ENCODE data around the gene EPHB2. TPM values are rescaled to one million over a fixed set of nuclear protein-coding genes. Genes with fewer than 3 reads are reported as not detected.

Gene EPHB2
- polyA plus RNA-seq, 6 donors from 2014 or later: 0.08 TPM; not detected in 5

DNA sequence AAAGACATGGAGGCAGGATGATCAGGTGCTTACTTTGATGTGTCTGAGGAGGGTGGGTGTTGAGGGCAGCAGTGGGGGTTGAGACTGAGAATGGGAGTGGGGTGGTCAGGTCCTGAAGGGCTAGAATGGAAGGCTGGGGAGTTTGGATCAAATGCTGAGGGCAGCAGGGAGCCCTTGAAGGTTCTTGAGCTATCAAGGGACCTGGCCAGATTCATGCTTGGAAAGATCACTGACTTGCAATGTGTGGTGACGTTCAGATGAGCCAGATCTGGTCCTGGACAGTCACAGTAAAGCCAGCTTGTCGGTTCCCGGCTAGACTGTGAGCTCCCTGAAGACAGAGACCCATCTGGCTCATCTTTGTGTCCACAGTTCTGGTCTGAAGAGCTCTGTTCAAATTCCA, 3.8 kb downstream of the EPHB2 start:
- Mint-ChIP-seq H3K4me3 (no peak overlapping the region), H3K36me3 (no peaks in the 10 kb centered on the region), H3K4me1 (peaks cover 0 to 11% (median 0%) of the 10 kb centered on the region in 3 donors), H3K27me3 (peaks cover 45 to 65% (median 50%) of the 10 kb centered on the region in 3 donors), H3K9me3 (no peaks in the 10 kb centered on the region), H3K27ac (no peak overlapping the region)
- DNase-seq: no peak
- no peak for ATAC-seq (ENCODE audit: low read depth in 2 of 2)

DNA sequence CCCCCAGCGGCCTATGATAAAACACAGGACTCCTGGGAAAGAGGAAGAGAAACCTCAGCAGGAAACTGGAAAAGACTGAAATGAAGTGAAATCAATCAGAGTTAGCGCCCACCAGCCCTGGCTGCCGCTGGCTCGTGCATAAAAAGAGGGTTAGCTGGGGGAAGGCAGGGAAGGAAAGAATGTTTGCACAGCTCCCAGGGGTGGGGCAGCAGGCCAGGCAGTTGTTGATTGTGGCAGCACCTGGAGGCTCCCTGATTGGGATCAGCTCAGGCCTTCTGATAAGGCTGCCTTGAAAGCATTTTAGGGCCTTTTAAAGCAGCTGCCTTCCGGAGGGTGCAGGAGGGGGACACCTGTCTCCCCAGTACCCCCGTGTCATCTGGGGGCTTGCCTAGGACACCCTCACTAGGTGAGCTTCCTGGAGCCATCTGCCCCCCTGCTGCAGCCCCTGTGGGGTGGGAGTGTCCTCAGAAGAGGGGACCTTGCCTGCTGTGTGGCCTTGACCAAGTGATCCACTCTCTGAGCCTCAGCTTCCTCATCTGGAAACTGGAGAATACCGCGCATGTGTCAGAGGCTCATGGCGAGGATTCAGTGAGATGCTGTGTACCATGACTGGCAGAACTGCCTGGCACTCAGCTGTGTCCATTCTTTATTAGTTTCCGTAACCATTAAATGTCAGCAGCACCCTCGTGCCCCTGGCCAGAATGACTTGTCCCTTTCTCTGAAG, 6.6 kb downstream of the EPHB2 start:
- Mint-ChIP-seq H3K4me1 (peaks cover 0 to 3% (median 0%) of the 10 kb centered on the region in 3 donors), H3K27me3 (peaks cover 34 to 54% (median 39%) of the 10 kb centered on the region in 3 donors), H3K36me3 (no peaks in the 10 kb centered on the region), H3K4me3 (no peak overlapping the region), H3K27ac (no peak overlapping the region), H3K9me3 (peaks cover 0 to 2% (median 0%) of the 10 kb centered on the region in 7 donors)
- ATAC-seq (ENCODE audit: low read depth in 2 of 2) (no peak), DNase-seq (no peak)

DNA sequence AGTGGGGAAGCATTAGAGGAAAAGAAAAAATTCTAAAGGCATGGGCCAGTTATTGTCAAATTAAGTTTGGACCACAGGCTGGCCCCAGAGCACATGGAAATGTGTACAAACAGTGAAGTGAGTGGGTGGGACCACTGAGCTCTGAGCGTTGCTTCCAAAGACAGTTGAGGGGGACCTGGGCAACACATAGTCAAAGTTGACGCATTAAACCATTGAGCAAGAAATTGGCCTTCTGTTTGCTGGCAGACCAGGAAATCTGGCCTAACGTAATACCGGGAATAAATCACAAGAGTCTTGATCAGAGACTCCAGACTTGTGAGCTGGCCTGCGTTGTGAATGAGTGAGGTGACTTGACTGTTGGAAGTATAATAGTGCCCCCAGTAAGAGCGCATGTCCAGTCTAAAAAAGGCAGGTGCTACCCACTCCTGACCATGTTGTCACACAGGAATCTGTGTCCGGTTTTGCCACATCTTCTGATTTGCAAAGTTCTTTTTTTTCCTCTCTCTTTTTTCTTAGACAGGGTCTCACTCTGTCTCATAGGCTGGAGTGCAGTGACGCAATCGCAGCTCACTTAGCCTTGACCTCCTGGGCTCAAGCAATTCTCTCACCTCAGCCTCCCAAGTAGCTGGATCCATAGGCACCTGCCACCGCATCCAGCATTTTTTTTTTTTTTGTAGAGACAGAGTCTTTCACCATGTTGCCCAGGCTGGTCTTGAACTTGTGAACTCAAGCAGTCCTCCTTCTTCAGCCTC, 10.7 kb downstream of the EPHB2 start:
- ATAC-seq (ENCODE audit: low read depth in 2 of 2): no peak
- H3K9me3 Mint-ChIP-seq: peaks cover 0 to 4% (median 0%) of the 10 kb centered on the region in 7 donors
- H3K36me3 Mint-ChIP-seq: no peaks in the 10 kb centered on the region
- no peak overlapping the region for H3K4me3 Mint-ChIP-seq
- H3K4me1 Mint-ChIP-seq: peaks cover 0 to 2% (median 0%) of the 10 kb centered on the region in 3 donors
- no peak for DNase-seq
- H3K27ac Mint-ChIP-seq: peak overlapping the region in 1 of 6 donors; percentile 87
- H3K27me3 Mint-ChIP-seq: peaks cover 22 to 34% (median 26%) of the 10 kb centered on the region in 3 donors

DNA sequence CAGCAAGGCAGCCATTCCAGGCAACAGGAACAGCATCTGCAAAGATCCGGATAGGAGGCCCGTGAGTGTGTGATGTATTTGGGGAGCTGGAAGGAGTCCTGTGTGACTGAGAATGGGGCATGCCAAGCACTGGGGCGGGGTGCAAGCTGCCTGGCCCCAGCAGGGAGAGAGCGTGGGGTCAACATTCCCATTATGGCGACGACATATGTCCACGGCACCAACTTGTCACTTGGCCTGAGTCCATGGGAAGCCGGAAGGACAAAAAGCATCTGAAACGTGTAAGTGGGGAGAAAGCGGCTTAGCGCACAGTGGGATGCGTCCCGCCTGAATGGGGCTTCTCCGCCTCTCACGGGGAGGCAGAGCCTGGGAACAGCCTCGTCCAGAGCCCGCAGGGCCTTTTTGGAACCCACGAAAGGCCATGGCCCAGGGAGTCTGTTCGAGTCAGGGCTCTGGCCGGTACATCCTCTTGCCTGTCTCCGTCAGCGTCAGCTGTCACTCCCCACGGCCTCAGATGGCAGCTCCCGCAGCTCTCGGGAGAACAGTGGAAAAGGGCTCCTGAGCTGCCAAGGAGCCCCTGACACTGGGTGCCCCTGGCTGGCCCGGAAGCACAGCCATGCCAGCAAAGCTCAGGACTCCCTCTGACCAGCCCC, 12.4 kb downstream of the EPHB2 start:
- Mint-ChIP-seq H3K27ac (no peak overlapping the region), H3K9me3 (peaks cover 0 to 4% (median 0%) of the 10 kb centered on the region in 7 donors), H3K36me3 (no peaks in the 10 kb centered on the region), H3K4me3 (no peak overlapping the region), H3K27me3 (peaks cover 22 to 35% (median 25%) of the 10 kb centered on the region in 3 donors), H3K4me1 (peaks cover 0 to 2% (median 0%) of the 10 kb centered on the region in 3 donors)
- ATAC-seq (ENCODE audit: low read depth in 2 of 2): no peak
- no peak for DNase-seq

DNA sequence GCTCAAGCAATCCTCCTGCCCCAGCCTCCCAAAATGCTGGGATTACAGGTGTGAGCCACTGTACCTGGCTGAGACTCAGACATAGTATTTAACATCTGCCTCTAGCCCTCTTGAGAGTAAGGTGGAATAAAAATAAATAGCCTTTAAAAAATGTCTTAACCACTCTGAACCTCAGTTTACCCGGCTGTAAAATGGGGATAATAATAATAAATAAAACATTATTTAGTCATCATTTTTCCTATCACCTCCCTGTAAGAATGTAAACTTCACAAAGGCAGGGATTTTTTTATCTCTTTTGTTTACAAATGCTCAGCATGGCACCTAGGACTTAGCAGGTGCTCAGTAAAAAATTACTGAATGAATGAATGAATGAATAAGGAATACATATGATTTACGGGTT, 17.2 kb downstream of the EPHB2 start:
- Mint-ChIP-seq H3K36me3 (no peaks in the 10 kb centered on the region), H3K27ac (no peak overlapping the region), H3K4me3 (no peak overlapping the region), H3K9me3 (peaks cover 0 to 2% (median 0%) of the 10 kb centered on the region in 7 donors), H3K27me3 (peaks cover 20 to 37% (median 26%) of the 10 kb centered on the region in 3 donors), H3K4me1 (no peaks in the 10 kb centered on the region)
- ATAC-seq (ENCODE audit: low read depth in 2 of 2) (no peak), DNase-seq (no peak)

DNA sequence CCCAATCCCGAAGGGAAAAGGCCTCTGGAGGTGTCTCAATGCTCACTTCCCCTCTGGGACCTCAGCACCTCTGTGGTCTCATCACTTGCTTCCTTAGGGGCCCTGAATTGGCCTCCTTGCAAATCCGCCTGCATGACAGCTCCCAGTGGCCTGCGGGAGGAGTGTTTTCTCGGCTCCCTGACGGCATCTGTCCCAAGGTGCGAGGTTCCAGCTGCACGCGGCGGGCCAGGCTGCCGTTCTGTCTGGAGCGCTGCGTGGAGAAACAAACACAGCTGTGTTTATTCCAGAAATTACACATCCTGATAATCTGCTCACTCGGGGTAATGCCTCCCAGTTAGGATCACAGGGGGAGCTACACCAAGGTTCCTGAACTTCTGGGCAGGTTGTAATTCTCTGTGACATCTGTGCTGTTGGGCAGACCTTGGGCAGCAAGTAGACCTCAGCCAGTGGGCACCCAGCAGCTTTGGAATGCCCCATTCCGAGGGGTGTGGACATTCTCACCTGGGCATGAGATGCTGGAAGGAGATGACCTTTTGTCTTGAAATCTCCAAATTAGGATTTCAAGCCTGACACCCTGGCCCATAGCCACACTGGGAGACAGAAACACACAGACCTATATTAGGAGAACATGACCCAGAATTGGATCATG, 18.2 kb downstream of the EPHB2 start:
- no peaks in the 10 kb centered on the region for H3K4me1 Mint-ChIP-seq
- peaks cover 17 to 33% (median 25%) of the 10 kb centered on the region in 3 donors for H3K27me3 Mint-ChIP-seq
- H3K36me3 Mint-ChIP-seq: no peaks in the 10 kb centered on the region
- no peak overlapping the region for H3K4me3 Mint-ChIP-seq
- no peak for DNase-seq
- no peak for ATAC-seq (ENCODE audit: low read depth in 2 of 2)
- H3K9me3 Mint-ChIP-seq: peaks cover 0 to 2% (median 0%) of the 10 kb centered on the region in 7 donors
- no peak overlapping the region for H3K27ac Mint-ChIP-seq

DNA sequence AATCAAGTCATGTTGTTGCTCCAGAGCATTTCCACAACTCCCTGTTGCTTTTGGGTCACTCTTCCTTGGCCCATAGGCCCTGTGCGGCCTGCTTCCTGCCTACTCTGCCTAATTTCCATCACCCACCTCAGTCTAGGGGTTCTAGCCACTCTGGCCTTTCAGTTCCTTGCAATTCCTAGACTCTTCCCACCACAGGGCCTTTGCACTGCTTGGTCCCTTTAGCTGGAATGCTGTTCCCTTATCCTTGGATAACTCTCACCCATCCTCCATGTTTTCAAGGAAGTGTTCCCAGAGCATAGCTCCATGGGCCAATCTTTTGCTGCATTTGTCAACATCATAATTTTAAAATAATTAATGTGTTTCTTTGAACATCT, 18.7 kb downstream of the EPHB2 start:
- DNase-seq (no peak), ATAC-seq (ENCODE audit: low read depth in 2 of 2) (no peak)
- Mint-ChIP-seq H3K4me1 (no peaks in the 10 kb centered on the region), H3K27ac (no peak overlapping the region), H3K9me3 (peaks cover 0 to 2% (median 0%) of the 10 kb centered on the region in 7 donors), H3K36me3 (no peaks in the 10 kb centered on the region), H3K4me3 (no peak overlapping the region), H3K27me3 (peaks cover 15 to 28% (median 20%) of the 10 kb centered on the region in 3 donors)

DNA sequence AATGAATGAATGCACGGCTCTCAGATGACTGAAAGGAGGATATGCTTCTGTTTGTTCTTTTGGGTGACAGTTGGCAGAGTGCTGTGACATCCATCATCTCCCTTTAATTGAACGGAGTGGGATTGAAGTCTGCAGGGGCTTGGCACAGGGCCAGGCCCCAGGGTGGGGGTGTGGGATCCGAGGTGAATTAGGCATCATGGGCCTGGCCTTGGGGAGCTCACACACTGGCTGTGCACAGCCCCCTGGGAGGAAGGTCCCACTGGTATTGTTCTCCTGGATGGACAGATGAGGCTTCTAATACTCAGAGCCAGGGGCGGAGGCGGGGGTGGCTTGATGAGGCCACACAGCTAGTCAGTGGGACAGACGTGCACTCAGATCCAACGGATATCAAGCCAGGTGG, 19.3 kb downstream of the EPHB2 start:
- H3K4me1 Mint-ChIP-seq: no peaks in the 10 kb centered on the region
- H3K4me3 Mint-ChIP-seq: no peak overlapping the region
- DNase-seq: no peak
- no peak overlapping the region for H3K27ac Mint-ChIP-seq
- ATAC-seq (ENCODE audit: low read depth in 2 of 2): no peak
- H3K9me3 Mint-ChIP-seq: peaks cover 0 to 2% (median 0%) of the 10 kb centered on the region in 7 donors
- peaks cover 10 to 23% (median 17%) of the 10 kb centered on the region in 3 donors for H3K27me3 Mint-ChIP-seq
- H3K36me3 Mint-ChIP-seq: no peaks in the 10 kb centered on the region

DNA sequence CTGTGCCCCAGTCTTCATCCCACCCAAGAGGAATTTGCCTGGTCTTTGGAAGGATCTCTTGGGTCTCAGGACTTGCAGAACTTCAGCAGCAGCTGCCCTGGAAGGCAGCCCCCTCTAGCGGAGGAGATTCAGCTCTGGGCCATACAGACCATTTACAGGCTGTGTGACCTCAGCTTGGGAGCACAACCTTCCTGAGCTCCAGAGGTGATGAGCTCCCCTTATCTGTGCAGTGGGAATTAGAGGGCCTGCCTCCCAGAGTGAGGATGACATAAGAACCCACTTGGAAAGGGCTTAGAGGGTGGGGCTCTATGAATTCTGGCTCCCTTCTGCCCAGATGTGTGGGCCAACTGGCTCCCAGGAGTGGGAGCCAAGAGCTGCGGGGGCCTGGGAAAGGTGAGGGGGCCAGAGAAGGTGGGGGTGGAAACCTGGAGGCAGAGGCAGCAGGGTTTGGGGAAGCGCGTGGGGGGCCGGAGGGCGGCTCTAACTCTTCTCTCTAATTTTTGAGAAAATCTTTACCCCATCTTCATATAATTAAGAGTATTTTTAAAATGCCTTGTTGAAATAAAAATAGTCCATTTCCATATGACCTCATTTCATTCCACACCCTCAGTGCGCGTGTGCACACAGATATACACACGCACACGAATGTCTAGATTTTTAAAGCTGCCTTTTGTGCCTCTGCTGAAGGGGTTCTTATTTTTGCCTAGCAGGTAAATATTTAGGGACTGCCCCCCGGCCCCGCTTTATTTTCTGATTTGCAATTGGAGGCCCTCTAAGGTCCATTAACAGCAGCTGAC, 21.5 kb downstream of the EPHB2 start:
- no peak for ATAC-seq (ENCODE audit: low read depth in 2 of 2)

DNA sequence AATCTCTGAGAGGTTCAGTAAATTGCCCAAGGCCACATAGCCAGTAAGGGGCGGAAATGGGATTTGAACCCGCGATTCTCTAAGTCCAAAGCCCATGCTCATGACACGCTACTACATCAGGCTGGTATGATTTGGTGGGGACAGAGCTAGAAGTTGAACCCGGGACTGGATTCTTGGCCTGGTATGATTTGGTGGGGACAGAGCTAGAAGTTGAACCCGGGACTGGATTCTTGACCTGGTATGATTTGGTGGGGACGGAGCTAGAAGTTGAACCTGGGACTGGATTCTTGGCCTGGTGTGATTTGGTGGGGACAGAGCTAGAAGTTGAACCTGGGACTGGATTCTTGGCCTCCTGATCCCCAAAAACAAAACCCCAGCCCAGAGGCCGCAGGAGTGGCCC, 23.0 kb downstream of the EPHB2 start:
- Mint-ChIP-seq H3K27me3 (peaks cover 3 to 8% (median 5%) of the 10 kb centered on the region in 3 donors), H3K36me3 (no peaks in the 10 kb centered on the region), H3K4me1 (no peaks in the 10 kb centered on the region), H3K9me3 (no peaks in the 10 kb centered on the region), H3K4me3 (no peak overlapping the region), H3K27ac (no peak overlapping the region)
- ATAC-seq (ENCODE audit: low read depth in 2 of 2) (no peak), DNase-seq (no peak)

More for the DNA sequence above, 21.5 kb downstream of the EPHB2 start:
- no peak overlapping the region for H3K27ac Mint-ChIP-seq
- H3K4me3 Mint-ChIP-seq: no peak overlapping the region
- no peaks in the 10 kb centered on the region for H3K9me3 Mint-ChIP-seq
- no peaks in the 10 kb centered on the region for H3K36me3 Mint-ChIP-seq
- H3K4me1 Mint-ChIP-seq: no peaks in the 10 kb centered on the region
- no peak for DNase-seq
- peaks cover 3 to 8% (median 5%) of the 10 kb centered on the region in 3 donors for H3K27me3 Mint-ChIP-seq

DNA sequence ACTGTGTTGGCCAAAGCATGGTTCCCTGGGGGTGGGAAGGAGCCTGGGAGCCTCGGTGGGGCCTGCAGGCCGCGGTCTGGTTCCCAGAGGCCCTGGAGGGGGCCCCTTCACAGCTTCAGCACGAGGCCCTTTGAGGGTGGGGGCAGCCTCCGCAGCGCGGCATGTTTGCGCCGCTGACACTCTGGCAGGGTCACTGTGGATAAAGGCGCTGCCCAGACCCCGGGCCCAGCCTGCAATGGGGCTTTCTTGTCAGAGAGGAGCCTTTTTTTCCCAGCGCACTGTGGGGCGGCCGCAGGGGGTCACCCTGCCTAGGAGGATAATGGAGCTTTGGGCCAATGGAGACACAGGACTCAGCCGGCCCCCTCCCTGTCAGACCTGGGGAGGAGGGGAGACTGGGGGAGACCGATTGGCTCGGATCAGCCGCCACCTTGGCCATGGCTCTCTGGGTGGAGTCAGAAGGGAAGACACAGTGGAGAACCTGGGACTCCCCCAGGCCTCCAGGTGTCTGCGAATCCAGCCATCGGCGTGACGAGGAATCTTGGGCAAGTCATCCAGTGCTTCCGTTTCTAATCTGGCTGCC, 26.0 kb downstream of the EPHB2 start:
- no peaks in the 10 kb centered on the region for H3K4me1 Mint-ChIP-seq
- H3K27me3 Mint-ChIP-seq: peaks cover 0 to 28% (median 14%) of the 10 kb centered on the region in 3 donors
- no peaks in the 10 kb centered on the region for H3K9me3 Mint-ChIP-seq
- ATAC-seq (ENCODE audit: low read depth in 2 of 2): no peak
- DNase-seq: no peak
- H3K36me3 Mint-ChIP-seq: no peaks in the 10 kb centered on the region
- no peak overlapping the region for H3K4me3 Mint-ChIP-seq
- H3K27ac Mint-ChIP-seq: no peak overlapping the region

DNA sequence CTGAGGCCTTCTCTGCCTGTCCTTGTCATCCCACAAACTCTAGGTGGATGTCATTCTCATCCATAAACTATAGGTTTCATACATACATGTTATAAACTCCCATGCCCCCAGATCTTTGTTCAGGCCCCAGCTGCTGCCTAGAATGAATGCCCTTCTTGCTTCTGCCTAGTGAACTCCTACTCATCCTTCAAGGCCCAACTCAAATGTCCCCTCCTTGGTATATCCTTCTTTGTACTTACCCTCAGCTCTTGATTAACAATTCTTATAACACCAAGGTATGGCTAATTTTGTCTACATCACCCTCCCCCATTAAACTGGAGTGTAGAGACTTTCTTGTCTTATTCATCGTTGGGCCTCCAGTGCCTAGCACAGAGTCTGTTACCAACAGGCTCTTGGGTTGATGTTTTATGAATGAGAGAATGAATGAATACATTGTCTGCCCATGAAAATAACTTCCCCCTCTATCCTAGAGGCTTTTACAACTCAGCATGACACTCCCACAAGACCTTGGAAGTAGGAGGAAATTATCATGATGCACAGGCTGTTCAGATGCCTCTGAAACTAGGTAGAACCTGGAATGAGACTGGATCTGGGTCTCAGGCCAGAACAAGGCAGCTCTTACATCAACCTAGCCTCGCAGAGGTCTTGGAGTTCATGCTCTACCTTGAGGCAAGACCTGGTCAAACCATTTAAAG, 26.9 kb downstream of the EPHB2 start:
- ATAC-seq (ENCODE audit: low read depth in 2 of 2) (no peak), DNase-seq (no peak)
- Mint-ChIP-seq H3K27ac (no peak overlapping the region), H3K9me3 (no peaks in the 10 kb centered on the region), H3K4me3 (no peak overlapping the region), H3K27me3 (peaks cover 7 to 30% (median 23%) of the 10 kb centered on the region in 3 donors), H3K4me1 (no peaks in the 10 kb centered on the region), H3K36me3 (no peaks in the 10 kb centered on the region)
